Uterus (tissue), 4 donors: Measurements from ENCODE around the gene SOAT1. TPM values are rescaled to one million over a fixed set of nuclear protein-coding genes. Genes with fewer than 3 reads are reported as not detected.
A peak's percentile ranks its signal among the peaks of the same experiment; 100 is the strongest.

Experiments used
- DNase-seq, 2 donors: peaks; one replicate each; pipeline ENCODE4 v3.0.0-alpha.2; 2019 to 2020
- H3K27ac ChIP-seq, 2 donors: fragments of 200-600 bp; sonication (generic); 1 replicate in 1 of 2; 2 replicates in 1 of 2; pipeline ENCODE4 v1.5.1; 2016 to 2018
- H3K27me3 ChIP-seq, 2 donors: fragments of 200-600 bp; sonication (generic); one replicate each; pipeline ENCODE4 v1.5.1; 2018 to 2019; ENCODE audit warnings: control low read depth in 1 of 2
- H3K36me3 ChIP-seq, 2 donors: fragments of 200-600 bp; sonication (generic); one replicate each; pipeline ENCODE4 v1.5.1; 2019; ENCODE audit warnings: control low read depth in 1 of 2
- H3K4me1 ChIP-seq, 2 donors: fragments of 200-600 bp; sonication (generic); one replicate each; pipeline ENCODE4 v1.5.1; 2018 to 2019; ENCODE audit warnings: control low read depth in 1 of 2
- H3K4me3 ChIP-seq, 2 donors: fragments of 200-600 bp; sonication (generic); 1 replicate in 1 of 2; 2 replicates in 1 of 2; pipeline ENCODE4 v1.5.1; 2018 to 2019; ENCODE audit warnings: mild to moderate bottlenecking in 1 of 2
- H3K9me3 ChIP-seq, 2 donors: fragments of 200-600 bp; sonication (generic); one replicate each; pipeline ENCODE4 v1.5.1; 2019; ENCODE audit warnings: control low read depth in 1 of 2
- CTCF ChIP-seq, 4 experiments: fragments of 200-600 bp in 2 of 4; fragments of 450-650 bp in 2 of 4; sonication (generic) in 2 of 4; IDR thresholded peaks; one replicate each; pipeline ENCODE4 v1.5.1; 2016 to 2019; ENCODE audit warnings: antibody characterized with exemption in 4 of 4, mild to moderate bottlenecking in 2 of 4, moderate library complexity in 1 of 4
- POLR2A ChIP-seq, 2 donors: fragments of 450-650 bp; IDR thresholded peaks; one replicate each; pipeline ENCODE4 v1.6.1; 2016; ENCODE audit warnings: antibody characterized with exemption in 2 of 2, mild to moderate bottlenecking in 1 of 2, moderate library complexity in 1 of 2
- intact Hi-C: fragments of 100-400 bp; cut with DNase I; formaldehyde crosslinking; loops from one replicate; pipeline ENCODE4 v1.15.1; 2023; ENCODE audit warnings: low total_unique reads
- total RNA-seq, 4 donors: library from RNA; depleted of rRNA in 3 of 4; stranded (reverse); fragments of >200 nt in 3 of 4; gene quantifications; one replicate each; pipeline versions ENCODE4 v1.1.0 to v1.2.4, GENCODE V29; 2014 to 2023
- donor health status: DM: yes; HTN: yes; CAD: no.

The SOAT1 gene
- total RNA-seq, 4 donors from 2014 or later = 4.9 to 34.6 (median 18.4) TPM

GRCh38 chr1:179313004-179313403, 19.4 kb downstream of the SOAT1 start:
- Histone ChIP-seq H3K4me3 (no peak overlapping the region), H3K4me1 (no peaks in the 10 kb centered on the region), H3K36me3 (no peaks in the 10 kb centered on the region), H3K27ac (no peak overlapping the region), H3K9me3 (no peaks in the 10 kb centered on the region), H3K27me3 (no peaks in the 10 kb centered on the region)
- no peak for DNase-seq
- TF ChIP-seq POLR2A (IDR thresholded peaks at IDR 0.05) (no peak), CTCF (IDR thresholded peaks at IDR 0.05) (no peak)
- intact Hi-C loops = no loop called here

- TF ChIP-seq POLR2A (IDR thresholded peaks at IDR 0.05) = no peak
- no peak for TF ChIP-seq CTCF (IDR thresholded peaks at IDR 0.05)
- intact Hi-C loops = no loop called here
- no peaks in the 10 kb centered on the region for H3K9me3 ChIP-seq
These were observed 21.3 kb downstream of the SOAT1 start for GRCh38 chr1:179314928-179315327.

DNA sequence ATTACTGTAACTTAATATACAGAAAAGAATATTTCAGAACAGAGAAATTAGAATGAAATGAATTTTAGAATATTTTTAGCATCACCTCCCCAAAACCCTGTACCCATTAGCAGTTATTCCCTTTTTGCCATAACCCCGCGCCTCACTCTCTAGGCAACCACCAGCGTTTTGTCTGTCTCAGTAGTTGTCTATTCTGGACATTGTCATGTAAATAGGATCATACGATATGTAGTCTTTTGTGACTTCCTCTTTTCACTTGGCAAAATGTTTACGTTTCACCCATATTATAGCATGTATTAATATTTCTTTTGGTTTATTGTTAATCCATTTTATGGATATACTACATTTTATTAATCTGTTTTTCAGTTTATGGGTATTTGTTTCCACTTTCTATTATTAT, 24.9 kb downstream of the SOAT1 start:
- Histone ChIP-seq H3K4me1 (no peaks in the 10 kb centered on the region), H3K36me3 (no peaks in the 10 kb centered on the region), H3K27ac (no peak overlapping the region), H3K4me3 (no peak overlapping the region), H3K27me3 (no peaks in the 10 kb centered on the region), H3K9me3 (no peaks in the 10 kb centered on the region)
- DNase-seq = no peak
- intact Hi-C loops = no loop called here
- TF ChIP-seq CTCF (IDR thresholded peaks at IDR 0.05) = no peak
- no peak for TF ChIP-seq POLR2A (IDR thresholded peaks at IDR 0.05)

More at GRCh38 chr1:179314928-179315327, 21.3 kb downstream of the SOAT1 start:
- H3K27me3 ChIP-seq = no peaks in the 10 kb centered on the region
- H3K4me1 ChIP-seq = no peaks in the 10 kb centered on the region
- no peak overlapping the region for H3K4me3 ChIP-seq
- no peak overlapping the region for H3K27ac ChIP-seq
- DNase-seq = no peak
- no peaks in the 10 kb centered on the region for H3K36me3 ChIP-seq

DNA sequence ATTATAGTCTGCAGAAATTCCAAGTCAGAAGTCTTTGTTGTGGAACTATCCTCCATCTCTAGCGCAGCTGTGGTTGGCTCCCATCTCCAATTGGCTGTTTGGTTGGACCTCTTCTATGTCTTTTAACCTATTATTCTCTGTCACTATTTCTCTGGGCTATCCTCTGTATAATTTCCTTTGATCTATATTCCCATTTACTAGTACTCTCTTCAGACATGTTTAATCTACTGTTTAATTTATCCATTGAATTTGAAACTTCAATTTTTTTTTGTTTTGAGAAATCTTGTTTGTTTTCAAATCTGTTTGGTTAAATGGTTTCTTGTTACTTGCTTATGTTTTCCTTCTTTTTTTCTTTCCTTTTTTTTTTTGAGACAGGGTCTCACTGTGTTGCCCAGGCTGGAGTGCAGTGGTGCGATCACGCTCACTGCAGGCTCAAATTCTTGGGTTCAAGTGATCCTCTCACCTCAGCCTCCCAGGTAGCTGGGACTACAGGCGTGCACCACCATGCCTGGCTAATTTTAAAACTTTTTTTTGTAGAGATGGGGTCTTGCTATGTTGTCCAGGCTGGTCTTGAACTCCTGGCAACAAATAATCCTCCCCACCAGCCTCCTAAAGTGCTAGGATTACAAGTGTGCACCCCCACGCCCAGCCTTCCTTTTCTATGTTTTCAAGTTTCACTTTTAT, 28.1 kb downstream of the SOAT1 start:
- Histone ChIP-seq H3K4me3 (no peak overlapping the region), H3K27ac (no peak overlapping the region), H3K4me1 (no peaks in the 10 kb centered on the region), H3K9me3 (no peaks in the 10 kb centered on the region), H3K27me3 (no peaks in the 10 kb centered on the region), H3K36me3 (no peaks in the 10 kb centered on the region)
- DNase-seq = no peak
- intact Hi-C loops = no loop called here
- TF ChIP-seq POLR2A (IDR thresholded peaks at IDR 0.05) (no peak), CTCF (IDR thresholded peaks at IDR 0.05) (no peak)

GRCh38 chr1:179322557-179322956, 29.0 kb downstream of the SOAT1 start:
- DNase-seq = no peak
- no peaks in the 10 kb centered on the region for H3K27me3 ChIP-seq
- H3K4me1 ChIP-seq = no peaks in the 10 kb centered on the region
- peak overlapping the region in 1 of 2 donors; percentile 23 for H3K27ac ChIP-seq
- H3K36me3 ChIP-seq = no peaks in the 10 kb centered on the region
- intact Hi-C loops = no loop called here
- peak overlapping the region in 1 of 2 donors; percentile 10 for H3K4me3 ChIP-seq
- H3K9me3 ChIP-seq = no peaks in the 10 kb centered on the region
- no peak for TF ChIP-seq CTCF (IDR thresholded peaks at IDR 0.05)
- no peak for TF ChIP-seq POLR2A (IDR thresholded peaks at IDR 0.05)
